Motor neuron (in vitro differentiated cells): ENCODE results near the gene CEBPZ. TPM values are rescaled to one million over a fixed set of nuclear protein-coding genes. Genes with fewer than 3 reads are reported as not detected.

Experiments
- ATAC-seq, 8 experiments: fragments of 200-7000 bp; cut with Tn5 transposase; replicated peaks in 6 of 8; 2 replicates each; pipeline ENCODE4 v1.8.0; 2021; ENCODE audit warnings: mild to moderate bottlenecking in 8 of 8, moderate library complexity in 8 of 8
- H3K27ac ChIP-seq, 2 donors: fragments of 250-450 bp; sonication (Bioruptor Pico); 2 replicates each; pipeline ENCODE4 v1.9.0; 2021; ENCODE audit warnings: antibody characterized with exemption in 2 of 2, mild to moderate bottlenecking in 2 of 2, moderate library complexity in 1 of 2
- H3K4me1 ChIP-seq, 2 donors: fragments of 250-450 bp; sonication (Bioruptor Pico); replicated peaks in 1 of 2; 2 replicates each; pipeline ENCODE4 v1.6.1; 2021; ENCODE audit warnings: antibody characterized with exemption in 2 of 2, mild to moderate bottlenecking in 2 of 2, moderate library complexity in 1 of 2
- H3K4me3 ChIP-seq, 5 donors: fragments of 250-450 bp; sonication (Bioruptor Pico); 2 replicates each; pipeline ENCODE4 v1.9.0; 2021; ENCODE audit warnings: antibody characterized with exemption in 5 of 5, mild to moderate bottlenecking in 5 of 5, moderate library complexity in 4 of 5
- WGBS, 10 experiments: fragments of 450-650 bp; shearing (Covaris generic); methylation state at CpG; one replicate each; pipeline ENCODE4 v1.0.0; 2022; 5-methylcytosine and 5-hydroxymethylcytosine counted together
- in situ Hi-C, 9 experiments: fragments of 400-800 bp; cut with MboI; loops; one replicate each; pipeline ENCODE4 v1.15.0; 2021; ENCODE audit warnings: low sequenced_read_pairs in 9 of 9, low pct_unique_long_range_greater_than_20kb in 2 of 9; ENCODE audit not compliant: unreplicated experiment in 9 of 9
- total RNA-seq, 8 experiments: library from RNA; unstranded; fragments of 300-600 nt; gene quantifications; 2 replicates each; pipeline versions ENCODE4 v1.2.3 to v1.2.4, GENCODE V29; 2022

The CEBPZ gene
- total RNA-seq: 10 to 100 TPM; 48.9 to 86.0 (median 57.9) TPM

- in situ Hi-C loops: no loop called here
- H3K4me1 ChIP-seq: peaks cover 17 to 21% of the 10 kb centered on the region in 2 donors
- H3K4me3 ChIP-seq: peak within 1 kb of the TSS; percentile 75 to 91 (median 86)
- peak; percentile 89 to 97 (median 96) for ATAC-seq
- WGBS, 10 experiments: 0 to 24% (median 1%) methylated on average over 2 to 32 of the region's 73 CpGs; no CpG with 5 or more reads in 3 of the 10 experiments
- peak within 1 kb of the TSS; percentile 89 to 92 for H3K27ac ChIP-seq
Measured at GRCh38 chr2:37231241-37232130, at the start of gene CEBPZ, which contains the start of gene NDUFAF7. Gene CEBPZ (minus strand): TSS chr2:37231596. CDS start chr2:37231567, 29 bp downstream. Gene NDUFAF7 (plus strand): TSS chr2:37231658. CDS start chr2:37231706, 48 bp downstream.

- WGBS, 10 experiments: 51 to 100% (median 97%) methylated on average over 1 to 2 of the region's 2 CpGs
- Histone ChIP-seq H3K27ac (no peak overlapping the region), H3K4me1 (no peaks in the 10 kb centered on the region), H3K4me3 (no peak overlapping the region)
- in situ Hi-C loops: no loop called here
- no peak for ATAC-seq
Measured at GRCh38 chr2:37276291-37276690, 44.9 kb upstream of the CEBPZ start.

GRCh38 chr2:37274359-37274965 lies 43.1 kb upstream of the CEBPZ start:
- in situ Hi-C loops: no loop called here
- Histone ChIP-seq H3K4me3 (no peak overlapping the region), H3K4me1 (no peaks in the 10 kb centered on the region), H3K27ac (no peak overlapping the region)
- 78 to 100% (median 93%) methylated on average over 2 to 6 of the region's 6 CpGs for WGBS, 10 experiments
- ATAC-seq: no peak

GRCh38 chr2:37271376-37272067 lies 40.1 kb upstream of the CEBPZ start:
- ATAC-seq: no peak
- Histone ChIP-seq H3K4me1 (no peaks in the 10 kb centered on the region), H3K4me3 (no peak overlapping the region), H3K27ac (no peak overlapping the region)
- in situ Hi-C loops: no loop called here
- 64 to 93% (median 82%) methylated on average over 3 to 7 of the region's 7 CpGs; no CpG with 5 or more reads in 2 of the 10 experiments for WGBS, 10 experiments

- Histone ChIP-seq H3K27ac (no peak overlapping the region), H3K4me1 (no peaks in the 10 kb centered on the region), H3K4me3 (no peak overlapping the region)
- 75 to 100% (median 96%) methylated on average over 1 to 4 of the region's 4 CpGs for WGBS, 10 experiments
- in situ Hi-C loops: no loop called here
- ATAC-seq: no peak
Measured at GRCh38 chr2:37268111-37268510, 36.7 kb upstream of the CEBPZ start.

- no peak overlapping the region for H3K4me3 ChIP-seq
- ATAC-seq: no peak
- H3K4me1 ChIP-seq: no peaks in the 10 kb centered on the region
- in situ Hi-C loops: no loop called here
- H3K27ac ChIP-seq: no peak overlapping the region
Measured at GRCh38 chr2:37267685-37268084, 36.3 kb upstream of the CEBPZ start.

- no peak overlapping the region for H3K4me3 ChIP-seq
- no peak for ATAC-seq
- H3K27ac ChIP-seq: no peak overlapping the region
- in situ Hi-C loops: no loop called here
- 71 to 100% (median 86%) methylated on average over 1 to 2 of the region's 2 CpGs; no CpG with 5 or more reads in 2 of the 10 experiments for WGBS, 10 experiments
- no peaks in the 10 kb centered on the region for H3K4me1 ChIP-seq
Measured at GRCh38 chr2:37263839-37264238, 32.4 kb upstream of the CEBPZ start.

- H3K4me3 ChIP-seq: no peak overlapping the region
- WGBS, 10 experiments: 44 to 100% (median 92%) methylated on average over 1 to 2 of the region's 2 CpGs
- ATAC-seq: no peak
- in situ Hi-C loops: no loop called here
- no peaks in the 10 kb centered on the region for H3K4me1 ChIP-seq
- H3K27ac ChIP-seq: no peak overlapping the region
Measured at GRCh38 chr2:37262522-37262921, 31.1 kb upstream of the CEBPZ start.

GRCh38 chr2:37250869-37251740 lies 19.7 kb upstream of the CEBPZ start:
- no peak for ATAC-seq
- H3K27ac ChIP-seq: no peak overlapping the region
- in situ Hi-C loops: no loop called here

GRCh38 chr2:37246205-37246604 lies 14.8 kb upstream of the CEBPZ start:
- ATAC-seq: no peak
- in situ Hi-C loops: no loop called here
- Histone ChIP-seq H3K4me3 (no peak overlapping the region), H3K4me1 (no peaks in the 10 kb centered on the region), H3K27ac (no peak overlapping the region)

More at GRCh38 chr2:37250869-37251740, 19.7 kb upstream of the CEBPZ start:
- no peaks in the 10 kb centered on the region for H3K4me1 ChIP-seq
- WGBS, 10 experiments: 68 to 100% (median 92%) methylated on average over 3 to 5 of the region's 5 CpGs
- no peak overlapping the region for H3K4me3 ChIP-seq

GRCh38 chr2:37244755-37245154 lies 13.4 kb upstream of the CEBPZ start:
- no peak overlapping the region for H3K4me3 ChIP-seq
- 40 to 100% (median 95%) methylated on average over 1 to 3 of the region's 3 CpGs; no CpG with 5 or more reads in 2 of the 10 experiments for WGBS, 10 experiments
- no peak overlapping the region for H3K27ac ChIP-seq
- peak in 2 of 8 experiments; percentile 56 to 69 for ATAC-seq
- in situ Hi-C loops: no loop called here
- H3K4me1 ChIP-seq: no peaks in the 10 kb centered on the region

- in situ Hi-C loops: no loop called here
- H3K4me3 ChIP-seq: no peak overlapping the region
- 46 to 94% (median 92%) methylated on average over 2 to 4 of the region's 4 CpGs; no CpG with 5 or more reads in 2 of the 10 experiments for WGBS, 10 experiments
- ATAC-seq: no peak
- no peaks in the 10 kb centered on the region for H3K4me1 ChIP-seq
- no peak overlapping the region for H3K27ac ChIP-seq
Measured at GRCh38 chr2:37244017-37244416, 12.6 kb upstream of the CEBPZ start.
